Activated naive CD8-positive, alpha-beta T cell (primary cell): ENCODE results near the gene ACSM6.
"Not testable (repeated sequence)": the region's sequence is repeated elsewhere in the genome, so short reads cannot be mapped to it uniquely, and the experiment has no call there.

ENCODE experiments used
- H3K27ac Mint-ChIP-seq: one replicate; pipeline ENCODE4 v1.8.0; 2021; ENCODE audit warnings: mixed read lengths
- H3K27me3 Mint-ChIP-seq: one replicate; pipeline ENCODE4 v1.8.0; 2021; ENCODE audit warnings: mixed read lengths
- H3K36me3 Mint-ChIP-seq: one replicate; pipeline ENCODE4 v1.8.0; 2021; ENCODE audit warnings: mixed read lengths
- H3K4me1 Mint-ChIP-seq: one replicate; pipeline ENCODE4 v1.8.0; 2021; ENCODE audit warnings: low read depth, mixed read lengths
- H3K4me3 Mint-ChIP-seq: one replicate; pipeline ENCODE4 v1.8.0; 2021; ENCODE audit warnings: mild to moderate bottlenecking, mixed read lengths
- H3K9me3 Mint-ChIP-seq: one replicate; pipeline ENCODE4 v1.8.0; 2021; ENCODE audit warnings: low read depth, mixed read lengths

The ACSM6 gene

DNA sequence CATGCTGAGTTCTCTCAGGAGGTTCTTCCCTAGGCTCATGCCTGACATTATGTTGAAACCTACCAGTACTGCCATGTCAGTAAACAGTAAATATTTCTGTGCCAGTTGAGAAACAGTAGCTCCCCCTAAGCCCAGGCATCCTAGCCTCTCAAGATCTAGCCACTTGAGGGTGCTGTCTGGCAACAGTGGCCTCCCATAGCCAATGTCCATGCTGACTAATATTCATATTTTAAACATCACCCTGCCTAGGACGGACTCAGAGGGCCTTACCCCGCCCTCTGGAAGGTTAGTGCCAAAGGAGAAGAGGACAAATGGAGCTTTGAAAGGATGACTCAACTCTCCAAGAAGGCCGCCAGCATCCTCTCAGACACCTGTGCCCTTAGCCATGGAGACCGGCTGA is 7.7 kb downstream of the ACSM6 start:
- H3K4me1 Mint-ChIP-seq: no peaks in the 10 kb centered on the region
- no peak overlapping the region for H3K27ac Mint-ChIP-seq
- H3K27me3 Mint-ChIP-seq: no peaks in the 10 kb centered on the region
- peaks cover 2% of the 10 kb centered on the region for H3K36me3 Mint-ChIP-seq
- H3K4me3 Mint-ChIP-seq: no peak overlapping the region
- H3K9me3 Mint-ChIP-seq: peaks cover 14% of the 10 kb centered on the region

DNA sequence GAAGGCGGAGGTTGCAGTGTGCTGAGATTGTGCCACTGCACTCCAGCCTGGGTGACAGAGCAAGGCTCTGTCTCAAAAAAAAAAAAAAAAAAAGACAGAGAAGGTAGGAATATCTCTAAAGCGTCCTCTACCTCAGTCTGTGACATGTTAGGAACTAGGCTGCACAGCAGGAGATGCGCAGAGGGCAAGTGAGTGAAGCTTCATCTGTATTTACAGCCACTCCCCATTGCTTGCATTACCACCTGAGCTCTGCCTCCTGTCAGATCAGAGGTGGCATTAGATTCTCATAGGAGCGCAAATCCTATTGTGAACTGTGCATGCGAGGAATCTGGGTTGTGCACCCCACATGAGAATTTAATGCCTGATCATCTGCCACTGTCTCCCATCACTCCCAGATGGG is 8.8 kb downstream of the ACSM6 start:
- peaks cover 14% of the 10 kb centered on the region for H3K9me3 Mint-ChIP-seq
- H3K27me3 Mint-ChIP-seq, H3K4me3 Mint-ChIP-seq, H3K27ac Mint-ChIP-seq, H3K4me1 Mint-ChIP-seq, H3K36me3 Mint-ChIP-seq: not testable (repeated sequence)

DNA sequence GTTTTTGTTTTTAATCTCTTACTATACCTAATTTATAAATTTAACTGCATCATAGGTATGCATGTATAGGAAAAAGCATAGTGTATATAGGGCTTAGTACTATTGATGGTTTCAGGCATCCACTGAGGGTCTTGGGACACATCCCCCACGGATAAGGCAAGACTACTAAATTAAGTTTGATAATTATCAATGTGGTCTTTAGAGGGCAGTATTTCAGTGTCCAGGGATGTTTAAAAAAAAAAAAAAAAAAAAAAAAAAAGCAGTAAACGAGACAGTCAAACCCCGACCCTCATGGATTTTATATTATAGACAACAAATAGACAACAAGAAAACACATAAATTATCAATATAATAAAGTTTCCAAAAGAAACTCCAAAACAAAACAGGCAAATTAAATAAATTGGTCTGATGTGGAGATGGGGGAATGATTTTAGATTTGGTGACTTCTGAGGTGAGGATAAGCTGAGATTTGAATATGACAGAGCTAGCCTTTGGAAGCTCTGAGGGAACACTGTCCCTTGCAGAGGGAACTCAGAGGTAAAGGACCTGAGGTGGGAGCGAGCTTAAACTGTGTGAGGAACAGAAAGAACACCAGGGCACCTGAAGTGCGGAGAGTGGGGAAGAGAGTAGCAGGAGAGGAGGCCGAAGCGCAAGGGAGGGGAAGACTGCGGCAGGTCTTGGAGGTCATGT is 14.8 kb downstream of the ACSM6 start:
- Mint-ChIP-seq H3K4me1 (no peaks in the 10 kb centered on the region), H3K27me3 (no peaks in the 10 kb centered on the region), H3K9me3 (peaks cover 9% of the 10 kb centered on the region), H3K4me3 (no peak overlapping the region), H3K27ac (no peak overlapping the region), H3K36me3 (peaks cover 6% of the 10 kb centered on the region)

DNA sequence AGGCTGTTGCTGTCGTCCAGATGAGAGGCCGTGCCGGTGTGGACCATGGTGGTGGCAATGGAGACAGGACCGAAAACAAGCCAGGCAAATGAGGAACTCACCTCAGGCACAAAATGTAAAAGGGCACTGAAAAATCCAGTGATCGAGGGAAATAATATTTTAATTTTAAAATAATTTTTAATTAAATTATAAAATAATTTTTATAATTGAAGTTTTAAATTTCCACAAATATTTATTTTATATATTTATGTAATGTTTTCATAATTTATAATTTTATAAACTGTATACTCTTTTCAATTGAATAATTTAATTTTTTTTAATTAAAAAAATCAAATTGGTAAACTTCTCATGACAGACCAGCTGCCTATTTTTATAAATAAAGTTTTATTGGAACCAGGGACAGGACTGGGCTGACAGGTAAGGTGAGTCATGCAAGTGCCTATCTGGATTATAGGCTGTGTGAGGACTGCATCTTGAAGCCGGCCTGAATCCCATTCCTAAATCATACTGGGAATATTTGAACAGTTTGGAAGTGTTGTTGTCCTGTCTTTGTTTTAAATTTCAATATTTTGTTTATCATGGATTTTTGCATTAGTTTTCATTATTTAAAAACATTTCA is 15.6 kb downstream of the ACSM6 start:
- H3K9me3 Mint-ChIP-seq: peaks cover 9% of the 10 kb centered on the region
- H3K4me3 Mint-ChIP-seq: no peak overlapping the region
- no peaks in the 10 kb centered on the region for H3K4me1 Mint-ChIP-seq
- peaks cover 4% of the 10 kb centered on the region for H3K36me3 Mint-ChIP-seq
- no peak overlapping the region for H3K27ac Mint-ChIP-seq
- H3K27me3 Mint-ChIP-seq: no peaks in the 10 kb centered on the region

DNA sequence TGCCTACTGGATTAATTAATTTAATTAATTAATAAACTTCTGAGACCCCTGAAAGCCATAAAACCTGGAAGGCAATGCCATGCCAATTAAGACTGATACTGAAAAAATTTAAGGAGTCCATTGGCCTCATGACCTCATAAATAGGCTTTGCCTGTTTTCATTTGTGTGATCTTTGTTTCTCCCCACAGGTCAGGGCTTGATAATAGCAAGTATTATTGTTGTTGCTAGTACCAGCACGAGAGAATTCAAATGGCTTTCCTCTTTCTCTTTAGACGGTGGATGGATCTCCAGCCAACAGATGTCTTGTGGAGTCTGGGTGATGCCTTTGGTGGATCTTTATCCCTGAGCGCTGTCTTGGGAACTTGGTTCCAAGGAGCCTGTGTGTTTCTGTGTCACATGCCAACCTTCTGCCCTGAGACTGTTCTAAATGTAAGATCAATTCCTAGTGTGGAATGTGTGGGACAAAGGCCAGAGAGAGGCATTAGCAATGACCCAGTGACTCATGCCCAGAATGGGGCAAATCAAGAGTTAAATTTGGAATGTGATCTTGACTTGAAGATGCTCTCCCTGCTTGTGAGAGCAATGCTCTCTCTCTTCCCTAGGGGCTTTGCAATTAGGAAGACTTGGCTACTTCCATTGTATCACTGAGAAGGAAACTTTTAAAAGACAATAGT is 17.7 kb downstream of the ACSM6 start:
- no peaks in the 10 kb centered on the region for H3K4me1 Mint-ChIP-seq
- no peaks in the 10 kb centered on the region for H3K9me3 Mint-ChIP-seq
- H3K27me3 Mint-ChIP-seq: peaks cover 2% of the 10 kb centered on the region
- no peak overlapping the region for H3K27ac Mint-ChIP-seq
- peaks cover 14% of the 10 kb centered on the region for H3K36me3 Mint-ChIP-seq
- no peak overlapping the region for H3K4me3 Mint-ChIP-seq

DNA sequence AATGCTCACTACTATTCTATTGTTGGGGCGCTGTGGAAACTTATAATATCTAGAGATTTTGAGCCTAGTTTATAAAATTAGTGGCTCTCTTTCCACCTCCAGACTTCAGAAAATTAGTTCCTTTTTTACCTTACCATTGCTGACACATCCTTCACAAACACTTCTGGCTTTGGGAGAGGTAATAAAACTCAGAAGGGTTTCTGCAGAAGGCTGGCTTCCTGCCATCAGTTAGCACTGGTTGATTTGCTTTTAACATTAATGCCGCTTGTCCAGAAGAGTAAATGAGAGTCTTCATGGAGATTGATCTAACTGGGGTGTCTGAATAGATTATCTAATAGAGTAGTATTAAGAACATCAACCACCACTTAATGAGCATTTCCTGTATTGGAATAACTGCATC is 20.3 kb downstream of the ACSM6 start:
- peaks cover 3% of the 10 kb centered on the region for H3K27me3 Mint-ChIP-seq
- no peaks in the 10 kb centered on the region for H3K9me3 Mint-ChIP-seq
- peaks cover 16% of the 10 kb centered on the region for H3K36me3 Mint-ChIP-seq
- H3K4me1 Mint-ChIP-seq: no peaks in the 10 kb centered on the region
- H3K27ac Mint-ChIP-seq: no peak overlapping the region
- H3K4me3 Mint-ChIP-seq: no peak overlapping the region

DNA sequence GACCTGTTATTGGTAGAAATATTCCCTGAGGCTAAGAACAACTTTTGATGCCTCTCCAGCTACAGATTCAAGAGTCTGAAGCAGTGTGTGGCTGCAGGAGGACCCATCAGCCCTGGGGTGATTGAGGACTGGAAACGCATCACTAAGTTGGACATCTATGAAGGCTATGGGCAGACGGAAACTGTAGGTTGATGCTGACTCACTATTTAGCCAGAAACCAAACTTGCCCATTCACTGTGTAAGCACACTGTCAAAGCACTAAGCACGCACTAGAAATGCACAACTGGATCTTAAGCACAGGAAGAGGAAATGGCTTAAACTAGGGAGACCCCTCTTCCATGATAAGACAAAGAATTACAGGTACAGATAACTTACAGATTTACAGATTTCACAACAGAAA is 20.8 kb downstream of the ACSM6 start:
- no peaks in the 10 kb centered on the region for H3K4me1 Mint-ChIP-seq
- peaks cover 3% of the 10 kb centered on the region for H3K27me3 Mint-ChIP-seq
- H3K27ac Mint-ChIP-seq: no peak overlapping the region
- no peaks in the 10 kb centered on the region for H3K9me3 Mint-ChIP-seq
- H3K4me3 Mint-ChIP-seq: no peak overlapping the region
- H3K36me3 Mint-ChIP-seq: peaks cover 17% of the 10 kb centered on the region

DNA sequence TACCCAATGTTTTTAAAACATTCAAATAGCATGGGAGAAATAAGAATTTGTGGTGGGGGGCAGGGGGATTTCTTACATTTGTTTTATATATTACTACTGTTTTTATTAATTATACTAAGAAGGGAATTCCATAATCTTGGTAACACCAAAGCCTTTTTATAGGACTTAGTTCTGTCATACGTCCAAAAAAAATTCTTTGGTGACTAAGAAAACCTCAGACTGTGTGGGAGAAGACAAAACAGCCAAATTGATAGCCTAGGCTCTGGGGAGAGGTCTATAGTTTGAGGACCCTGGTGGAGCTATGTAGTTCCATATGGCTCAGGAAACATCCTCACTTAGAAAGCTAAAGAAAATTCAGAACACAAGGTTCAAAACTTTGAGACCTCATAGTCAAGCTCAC is 23.4 kb downstream of the ACSM6 start:
- Mint-ChIP-seq H3K4me1 (no peaks in the 10 kb centered on the region), H3K36me3 (peaks cover 17% of the 10 kb centered on the region), H3K27me3 (peaks cover 3% of the 10 kb centered on the region), H3K4me3 (no peak overlapping the region), H3K9me3 (no peaks in the 10 kb centered on the region), H3K27ac (no peak overlapping the region)

DNA sequence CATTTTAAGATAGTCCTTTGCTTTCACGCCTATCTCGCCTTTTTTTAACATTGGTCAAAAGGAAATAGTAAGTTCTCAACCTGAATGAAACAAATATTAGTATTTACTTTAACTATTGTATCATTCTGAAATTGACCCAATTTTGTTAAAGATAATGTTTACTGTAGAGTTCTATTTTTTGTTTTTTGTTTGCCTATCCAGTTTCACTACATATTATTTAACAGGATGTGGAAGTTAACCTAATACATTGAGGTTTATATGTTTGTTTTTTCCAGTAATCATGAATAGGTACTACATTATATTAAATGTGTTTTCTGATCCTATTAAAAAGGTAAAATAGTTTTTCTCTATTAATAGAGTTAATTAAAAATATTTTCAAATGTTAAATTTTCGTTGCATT is 26.5 kb downstream of the ACSM6 start:
- no peaks in the 10 kb centered on the region for H3K9me3 Mint-ChIP-seq

DNA sequence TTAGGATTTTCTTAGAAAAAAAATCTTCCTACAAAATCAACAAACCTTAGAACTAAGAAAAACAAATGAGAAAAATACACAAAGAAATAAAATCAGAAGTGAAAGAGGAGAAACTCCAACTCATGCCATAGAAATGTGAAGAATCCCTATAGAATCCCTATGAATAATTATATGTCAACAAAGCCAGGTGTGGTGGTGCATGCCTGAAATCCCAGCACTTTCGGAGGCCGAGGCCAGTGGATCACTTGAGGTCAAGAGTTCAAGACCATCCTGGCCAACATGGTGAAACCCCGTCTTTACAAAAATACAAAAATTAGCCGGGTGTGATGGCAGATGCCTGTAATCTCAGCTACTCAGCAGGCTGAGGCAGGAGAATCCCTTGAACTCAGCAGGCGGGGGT is 27.1 kb downstream of the ACSM6 start:
- Mint-ChIP-seq H3K4me1 (no peaks in the 10 kb centered on the region), H3K27ac (no peak overlapping the region), H3K9me3 (no peaks in the 10 kb centered on the region), H3K36me3 (peaks cover 9% of the 10 kb centered on the region), H3K27me3 (peaks cover 3% of the 10 kb centered on the region), H3K4me3 (no peak overlapping the region)

More for the DNA sequence above, 26.5 kb downstream of the ACSM6 start:
- Mint-ChIP-seq H3K36me3 (peaks cover 10% of the 10 kb centered on the region), H3K4me3 (no peak overlapping the region), H3K4me1 (no peaks in the 10 kb centered on the region), H3K27me3 (peaks cover 3% of the 10 kb centered on the region), H3K27ac (no peak overlapping the region)

DNA sequence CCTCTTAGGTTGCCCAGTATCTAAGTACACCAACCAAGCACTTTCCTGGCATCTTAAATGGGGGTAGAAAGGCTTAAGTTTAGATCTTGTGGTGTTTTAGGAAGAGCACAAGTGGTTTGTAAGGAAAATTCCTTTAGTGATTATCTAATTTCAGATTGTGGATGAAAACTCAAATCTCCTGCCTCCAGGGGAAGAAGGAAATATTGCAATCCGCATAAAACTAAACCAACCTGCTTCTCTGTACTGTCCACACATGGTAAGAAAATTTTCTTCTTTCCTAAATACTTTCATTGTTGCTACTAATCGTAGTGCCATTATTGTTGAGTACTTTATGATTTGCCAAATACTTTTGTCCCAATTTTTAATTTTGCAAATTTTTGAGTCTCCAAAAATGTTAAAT is 31.1 kb downstream of the ACSM6 start:
- no peaks in the 10 kb centered on the region for H3K4me1 Mint-ChIP-seq
- no peaks in the 10 kb centered on the region for H3K36me3 Mint-ChIP-seq
- no peaks in the 10 kb centered on the region for H3K27me3 Mint-ChIP-seq
- no peak overlapping the region for H3K27ac Mint-ChIP-seq
- H3K9me3 Mint-ChIP-seq: no peaks in the 10 kb centered on the region
- H3K4me3 Mint-ChIP-seq: no peak overlapping the region

DNA sequence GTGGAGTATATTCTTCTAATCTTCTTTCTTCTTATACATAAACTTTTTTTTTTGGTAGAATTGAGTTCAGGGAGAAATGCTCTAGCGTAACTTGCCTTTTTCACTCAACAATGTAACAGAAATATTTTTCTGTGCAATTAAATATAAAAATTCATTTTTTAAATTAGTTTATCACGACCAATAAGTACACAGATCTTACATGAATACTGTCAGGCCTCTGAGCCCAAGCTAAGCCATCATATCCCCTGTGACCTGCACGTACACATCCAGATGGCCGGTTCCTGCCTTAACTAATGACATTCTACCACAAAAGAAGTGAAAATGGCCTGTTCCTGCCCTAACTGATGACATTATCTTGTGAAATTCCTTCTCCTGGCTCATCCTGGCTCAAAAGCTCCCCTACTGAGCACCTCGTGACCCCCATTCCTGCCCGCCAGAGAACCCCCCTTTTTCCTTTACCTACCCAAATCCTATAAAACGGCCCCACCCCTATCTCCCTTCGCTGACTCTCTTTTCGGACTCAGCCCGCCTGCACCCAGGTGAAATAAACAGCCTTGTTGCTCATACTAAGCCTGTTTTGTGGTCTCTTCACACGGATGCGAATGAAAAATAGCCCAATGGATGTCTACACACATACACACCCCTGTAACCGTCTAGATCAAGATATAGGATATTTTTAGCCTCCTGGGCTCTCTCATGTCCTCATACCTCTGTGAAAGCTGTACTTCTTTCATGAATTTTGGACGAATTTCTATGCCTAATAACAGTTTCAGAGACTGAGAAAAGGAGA is 35.1 kb downstream of the ACSM6 start:
- H3K27ac Mint-ChIP-seq, H3K36me3 Mint-ChIP-seq, H3K4me3 Mint-ChIP-seq, H3K9me3 Mint-ChIP-seq, H3K27me3 Mint-ChIP-seq: not testable (repeated sequence)
- H3K4me1 Mint-ChIP-seq: peaks cover 10% of the 10 kb centered on the region

DNA sequence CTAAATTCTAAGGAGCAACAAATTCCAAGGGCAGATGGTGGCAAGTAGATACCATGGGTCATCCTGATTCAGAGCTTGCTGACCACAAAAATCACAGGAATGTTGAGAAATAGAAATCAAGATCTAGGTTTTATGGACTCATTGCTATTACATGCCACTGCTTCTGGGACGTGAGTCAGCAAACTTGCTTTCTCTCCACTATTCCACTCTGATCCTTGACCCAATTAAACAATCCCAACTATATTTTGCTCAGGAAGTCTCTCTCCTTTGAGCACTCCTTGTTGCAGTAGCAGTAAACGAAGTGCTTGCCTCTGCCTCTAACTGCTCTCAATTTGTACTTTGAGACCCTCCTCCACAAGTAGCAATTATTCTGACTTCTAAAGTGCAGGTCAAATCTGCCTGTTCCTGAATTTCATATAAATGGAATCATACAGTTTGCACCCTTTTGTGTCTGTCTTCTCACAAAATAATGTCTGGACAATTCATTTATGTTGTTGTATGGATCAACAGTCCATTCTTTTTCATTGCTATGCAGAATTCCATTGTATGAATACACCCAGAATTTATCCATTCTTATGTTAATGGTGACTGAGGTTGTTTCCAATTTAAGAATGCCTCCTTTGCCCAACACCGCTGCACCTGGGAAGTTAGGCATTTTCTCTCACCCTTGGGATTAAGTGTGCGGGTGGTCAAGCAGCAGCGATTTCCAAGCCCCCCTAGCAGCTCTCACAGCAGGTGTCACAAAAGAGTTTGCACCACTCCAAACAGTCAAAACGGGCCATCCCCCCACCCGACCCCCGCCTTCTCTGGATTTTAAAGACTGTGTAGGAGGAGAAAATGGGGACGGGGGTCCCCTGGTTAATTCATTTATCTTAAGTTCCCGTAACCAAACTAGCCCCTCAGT is 35.9 kb downstream of the ACSM6 start:
- Mint-ChIP-seq H3K9me3 (no peaks in the 10 kb centered on the region), H3K27me3 (peaks cover 3% of the 10 kb centered on the region), H3K36me3 (peaks cover 2% of the 10 kb centered on the region), H3K4me1 (peaks cover 11% of the 10 kb centered on the region), H3K27ac (peak overlapping the region; percentile 84), H3K4me3 (peak overlapping the region; percentile 88)
